ENCODE measurements around the gene TTYH3. TPM values are rescaled to one million over a fixed set of nuclear protein-coding genes. Genes with fewer than 3 reads are reported as not detected.

The TTYH3 gene
- total RNA-seq, 1 donor from 2014 or later = 170 TPM

- no peaks in the 10 kb centered on the region for H3K9me3 Mint-ChIP-seq (ENCODE audit: low read depth)
- no peak overlapping the region for H3K4me3 Mint-ChIP-seq (ENCODE audit: low read depth)
- peaks cover 21% of the 10 kb centered on the region for H3K27me3 Mint-ChIP-seq
- no peak for TF ChIP-seq CTCF (IDR thresholded peaks at IDR 0.05; ENCODE audit: unreplicated experiment)
- no peak overlapping the region for H3K27ac Mint-ChIP-seq
- peaks cover 19% of the 10 kb centered on the region for H3K4me1 Mint-ChIP-seq (ENCODE audit: low read depth)
- no peaks in the 10 kb centered on the region for H3K36me3 Mint-ChIP-seq (ENCODE audit: insufficient read depth)
- no peak for DNase-seq (ENCODE audit: low spot score, unreplicated experiment)
Measured at GRCh38 chr7:2621061-2621828, 10.5 kb upstream of the TTYH3 start.

GRCh38 chr7:2621948-2622640, 9.7 kb upstream of the TTYH3 start:
- H3K4me3 Mint-ChIP-seq (ENCODE audit: low read depth) = no peak overlapping the region
- no peaks in the 10 kb centered on the region for H3K36me3 Mint-ChIP-seq (ENCODE audit: insufficient read depth)
- no peaks in the 10 kb centered on the region for H3K9me3 Mint-ChIP-seq (ENCODE audit: low read depth)
- H3K4me1 Mint-ChIP-seq (ENCODE audit: low read depth) = peaks cover 15% of the 10 kb centered on the region
- TF ChIP-seq CTCF (IDR thresholded peaks at IDR 0.05; ENCODE audit: unreplicated experiment) = no peak
- no peak for DNase-seq (ENCODE audit: low spot score, unreplicated experiment)
- H3K27ac Mint-ChIP-seq = no peak overlapping the region
- peaks cover 21% of the 10 kb centered on the region for H3K27me3 Mint-ChIP-seq

- Mint-ChIP-seq H3K36me3 (ENCODE audit: insufficient read depth) (no peaks in the 10 kb centered on the region), H3K4me3 (ENCODE audit: low read depth) (no peak overlapping the region), H3K4me1 (ENCODE audit: low read depth) (peaks cover 11% of the 10 kb centered on the region), H3K9me3 (ENCODE audit: low read depth) (no peaks in the 10 kb centered on the region), H3K27ac (no peak overlapping the region), H3K27me3 (peaks cover 17% of the 10 kb centered on the region)
- no peak for DNase-seq (ENCODE audit: low spot score, unreplicated experiment)
- no peak for TF ChIP-seq CTCF (IDR thresholded peaks at IDR 0.05; ENCODE audit: unreplicated experiment)
Measured at GRCh38 chr7:2622869-2623697, 8.7 kb upstream of the TTYH3 start.

- DNase-seq (ENCODE audit: low spot score, unreplicated experiment) = no peak
- Mint-ChIP-seq H3K4me1 (ENCODE audit: low read depth) (peaks cover 10% of the 10 kb centered on the region), H3K4me3 (ENCODE audit: low read depth) (no peak overlapping the region), H3K27ac (no peak overlapping the region), H3K27me3 (peaks cover 15% of the 10 kb centered on the region), H3K36me3 (ENCODE audit: insufficient read depth) (no peaks in the 10 kb centered on the region), H3K9me3 (ENCODE audit: low read depth) (no peaks in the 10 kb centered on the region)
- no peak for TF ChIP-seq CTCF (IDR thresholded peaks at IDR 0.05; ENCODE audit: unreplicated experiment)
Measured at GRCh38 chr7:2623698-2624014, 8.1 kb upstream of the TTYH3 start.

GRCh38 chr7:2624293-2624886, 7.4 kb upstream of the TTYH3 start:
- Mint-ChIP-seq H3K9me3 (ENCODE audit: low read depth) (no peaks in the 10 kb centered on the region), H3K27ac (no peak overlapping the region)

More at GRCh38 chr7:2624293-2624886, 7.4 kb upstream of the TTYH3 start:
- peaks cover 10% of the 10 kb centered on the region for H3K4me1 Mint-ChIP-seq (ENCODE audit: low read depth)
- H3K4me3 Mint-ChIP-seq (ENCODE audit: low read depth) = no peak overlapping the region
- no peak for DNase-seq (ENCODE audit: low spot score, unreplicated experiment)
- peaks cover 13% of the 10 kb centered on the region for H3K27me3 Mint-ChIP-seq
- TF ChIP-seq CTCF (IDR thresholded peaks at IDR 0.05; ENCODE audit: unreplicated experiment) = no peak
- H3K36me3 Mint-ChIP-seq (ENCODE audit: insufficient read depth) = no peaks in the 10 kb centered on the region

All from progenitor cell of endocrine pancreas (in vitro differentiated cells).